Erythroblast (primary cell): ENCODE measurements around the gene NKD2.

ENCODE experiments used
- GATA1 ChIP-seq: IDR thresholded peaks from 2 replicates; pipeline ENCODE4 v1.6.1; 2011; ENCODE audit warnings: low read depth, mild to moderate bottlenecking, control low read depth, low read length, moderate library complexity
- POLR2A ChIP-seq: IDR thresholded peaks from 2 replicates; pipeline ENCODE4 v1.6.1; 2011; ENCODE audit warnings: mild to moderate bottlenecking, low read length

GRCh38 chr5:981456-981855 lies 27.1 kb upstream of the NKD2 start:
- TF ChIP-seq POLR2A (no peak), GATA1 (no peak)
